Neural progenitor cell (in vitro differentiated cells): ENCODE measurements around the gene GAMT.

Experiments
- EZH2 ChIP-seq: fragments of 200-600 bp; sonication (generic); IDR thresholded peaks from 2 replicates; pipeline ENCODE4 v1.6.1; 2017; ENCODE audit warnings: antibody characterized with exemption, mild to moderate bottlenecking, moderate library complexity
- TF ChIP-seq, protein P1 (sequence below): fragments of 200-600 bp; sonication (generic); IDR thresholded peaks from 2 replicates; pipeline ENCODE4 v1.5.1; 2017; ENCODE audit warnings: antibody characterized with exemption, mild to moderate bottlenecking

DNA sequence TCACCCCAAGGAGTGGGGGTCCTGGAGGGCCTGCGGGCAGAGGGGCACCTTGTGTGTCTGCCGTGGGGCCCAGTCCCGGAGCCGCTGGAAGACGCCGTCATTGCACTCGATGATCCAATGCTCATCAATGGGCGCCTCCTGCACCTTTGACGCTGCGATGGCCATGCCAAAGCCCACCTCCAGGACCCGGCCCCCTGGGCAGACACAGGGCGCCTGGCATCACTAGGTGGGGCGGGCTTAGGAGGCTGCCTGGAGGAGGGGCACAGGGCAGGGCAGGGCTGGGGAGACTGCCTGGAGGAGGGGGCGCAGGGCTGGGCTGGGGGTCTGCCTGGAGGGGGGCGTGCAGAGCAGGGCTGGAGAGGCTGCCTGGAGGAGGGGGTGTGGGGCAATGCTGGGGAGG is 1.6 kb downstream of the GAMT start:
- TF ChIP-seq, protein P1, sequence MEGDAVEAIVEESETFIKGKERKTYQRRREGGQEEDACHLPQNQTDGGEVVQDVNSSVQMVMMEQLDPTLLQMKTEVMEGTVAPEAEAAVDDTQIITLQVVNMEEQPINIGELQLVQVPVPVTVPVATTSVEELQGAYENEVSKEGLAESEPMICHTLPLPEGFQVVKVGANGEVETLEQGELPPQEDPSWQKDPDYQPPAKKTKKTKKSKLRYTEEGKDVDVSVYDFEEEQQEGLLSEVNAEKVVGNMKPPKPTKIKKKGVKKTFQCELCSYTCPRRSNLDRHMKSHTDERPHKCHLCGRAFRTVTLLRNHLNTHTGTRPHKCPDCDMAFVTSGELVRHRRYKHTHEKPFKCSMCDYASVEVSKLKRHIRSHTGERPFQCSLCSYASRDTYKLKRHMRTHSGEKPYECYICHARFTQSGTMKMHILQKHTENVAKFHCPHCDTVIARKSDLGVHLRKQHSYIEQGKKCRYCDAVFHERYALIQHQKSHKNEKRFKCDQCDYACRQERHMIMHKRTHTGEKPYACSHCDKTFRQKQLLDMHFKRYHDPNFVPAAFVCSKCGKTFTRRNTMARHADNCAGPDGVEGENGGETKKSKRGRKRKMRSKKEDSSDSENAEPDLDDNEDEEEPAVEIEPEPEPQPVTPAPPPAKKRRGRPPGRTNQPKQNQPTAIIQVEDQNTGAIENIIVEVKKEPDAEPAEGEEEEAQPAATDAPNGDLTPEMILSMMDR: no peak
- no peak for TF ChIP-seq EZH2
